ENCODE data around the gene PKP1.

The PKP1 gene

DNA sequence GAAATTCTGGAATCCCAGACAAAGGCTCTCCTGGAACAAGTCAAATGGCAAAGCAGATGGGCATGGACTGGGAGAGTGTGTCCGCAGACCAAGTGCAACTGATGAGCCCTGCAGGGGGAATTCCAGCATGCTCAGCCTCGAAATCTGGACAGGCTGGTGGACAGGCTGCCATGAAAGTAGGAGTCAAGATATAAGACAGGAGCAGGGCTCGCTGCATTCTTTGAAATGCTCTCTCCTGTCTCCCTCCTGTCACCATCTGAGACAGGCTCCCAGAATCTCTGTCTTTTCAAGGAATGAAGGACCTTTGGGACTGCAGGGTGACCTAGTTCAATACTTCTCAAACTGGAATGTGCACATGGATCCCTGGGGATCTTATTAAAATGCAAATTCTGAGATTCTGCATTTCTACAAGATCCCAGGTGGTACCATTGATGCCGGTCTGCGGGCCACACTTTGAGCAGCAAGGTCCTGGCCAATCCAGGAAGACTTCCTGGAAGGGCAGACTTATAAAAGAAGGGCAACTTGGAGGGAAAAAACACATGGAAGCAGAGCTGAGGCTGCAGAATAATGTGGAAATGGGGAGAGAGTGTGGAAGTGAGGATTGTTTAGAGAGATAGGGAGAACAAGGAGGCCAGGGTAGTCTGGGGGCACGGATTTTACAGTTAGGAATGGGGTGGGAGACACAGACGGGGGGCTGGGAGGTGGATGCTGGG lies 64.3 kb downstream of the PKP1 start:
- Histone ChIP-seq H3K27me3 (ENCODE audit: control insufficient read depth in 1 of 2, insufficient read depth in 2 of 2, low read length in 2 of 2) (peaks cover 7 to 9% of the 10 kb centered on the region in 2 donors), H3K36me3 (ENCODE audit: control insufficient read depth in 1 of 2, insufficient read depth in 2 of 2, low read length in 2 of 2) (no peaks in the 10 kb centered on the region), H3K4me1 (ENCODE audit: control insufficient read depth in 1 of 2, insufficient read depth in 2 of 2, low read length in 2 of 2) (no peaks in the 10 kb centered on the region), H3K27ac (ENCODE audit: low read depth, low read length) (no peak overlapping the region), H3K4me3 (ENCODE audit: low read depth in 1 of 2, low read length in 2 of 2) (no peak overlapping the region), H3K9ac (ENCODE audit: low read depth in 1 of 2, low read length in 2 of 2) (no peak overlapping the region), H3K9me3 (ENCODE audit: control insufficient read depth in 1 of 2, low read length in 2 of 2) (no peaks in the 10 kb centered on the region)

DNA sequence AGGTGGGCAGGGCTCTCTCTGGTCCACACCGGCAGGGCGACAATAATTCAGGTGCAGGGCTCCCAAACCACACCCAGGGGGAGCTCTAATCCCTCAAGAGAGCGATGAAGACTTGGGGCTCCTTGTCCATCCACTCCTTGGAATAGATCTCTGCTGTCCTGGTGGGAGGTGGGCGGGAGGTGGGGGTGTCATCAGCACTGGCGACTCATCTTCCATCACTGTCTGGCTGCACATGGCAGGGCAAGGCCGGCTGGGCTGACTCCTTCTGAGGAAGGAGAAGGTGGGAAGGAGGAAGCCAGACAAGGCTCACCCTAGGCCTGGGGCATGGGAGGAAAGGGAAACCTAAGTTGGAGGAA lies 64.9 kb downstream of the PKP1 start:
- no peak overlapping the region for H3K9ac ChIP-seq (ENCODE audit: low read depth in 1 of 2, low read length in 2 of 2)
- H3K9me3 ChIP-seq (ENCODE audit: control insufficient read depth in 1 of 2, low read length in 2 of 2), result no peaks in the 10 kb centered on the region
- peaks cover 4 to 11% of the 10 kb centered on the region in 2 donors for H3K27me3 ChIP-seq (ENCODE audit: control insufficient read depth in 1 of 2, insufficient read depth in 2 of 2, low read length in 2 of 2)
- no peak overlapping the region for H3K27ac ChIP-seq (ENCODE audit: low read depth, low read length)
- no peaks in the 10 kb centered on the region for H3K36me3 ChIP-seq (ENCODE audit: control insufficient read depth in 1 of 2, insufficient read depth in 2 of 2, low read length in 2 of 2)
- no peaks in the 10 kb centered on the region for H3K4me1 ChIP-seq (ENCODE audit: control insufficient read depth in 1 of 2, insufficient read depth in 2 of 2, low read length in 2 of 2)
- no peak overlapping the region for H3K4me3 ChIP-seq (ENCODE audit: low read depth in 1 of 2, low read length in 2 of 2)

DNA sequence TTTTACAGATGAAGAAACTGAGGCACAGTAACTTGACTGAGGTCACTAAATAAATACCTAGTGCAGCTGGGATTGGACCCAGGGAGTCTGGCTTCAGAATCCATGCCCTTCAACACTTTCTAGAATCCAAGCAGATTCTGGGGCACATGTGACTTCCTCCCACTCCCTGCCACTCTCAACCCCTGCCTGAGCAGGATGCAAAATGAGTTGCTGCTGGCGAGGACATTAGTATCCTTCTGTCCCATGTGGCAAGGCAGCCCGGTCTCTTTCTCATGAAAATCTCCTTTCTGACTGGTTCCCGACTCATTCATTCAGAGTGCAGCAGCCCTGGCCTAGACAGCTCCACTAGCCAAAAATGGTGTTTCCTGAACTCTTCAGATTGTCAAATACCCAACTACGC lies 65.8 kb downstream of the PKP1 start:
- Histone ChIP-seq H3K4me1 (ENCODE audit: control insufficient read depth in 1 of 2, insufficient read depth in 2 of 2, low read length in 2 of 2) (no peaks in the 10 kb centered on the region), H3K9ac (ENCODE audit: low read depth in 1 of 2, low read length in 2 of 2) (no peak overlapping the region)

DNA sequence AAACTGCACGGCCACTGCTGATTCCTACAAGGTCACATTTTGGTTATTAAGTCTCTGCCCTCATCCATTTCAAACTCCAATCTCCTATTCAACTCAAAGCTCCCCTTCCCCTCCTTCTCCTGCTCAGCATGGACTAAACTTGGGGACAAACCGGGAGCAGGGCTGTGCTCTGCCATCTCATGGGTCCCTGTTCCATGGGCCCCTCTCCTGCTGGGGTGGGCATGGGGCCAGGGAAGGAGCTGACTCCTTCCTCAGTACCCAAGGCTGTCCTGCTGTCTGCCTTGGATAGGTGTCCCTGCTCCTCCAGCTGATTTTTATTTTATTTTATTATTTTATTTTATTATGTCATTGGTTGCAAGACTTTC lies 67.0 kb downstream of the PKP1 start:
- Histone ChIP-seq H3K9ac (ENCODE audit: low read depth in 1 of 2, low read length in 2 of 2) (no peak overlapping the region), H3K36me3 (ENCODE audit: control insufficient read depth in 1 of 2, insufficient read depth in 2 of 2, low read length in 2 of 2) (no peaks in the 10 kb centered on the region), H3K9me3 (ENCODE audit: control insufficient read depth in 1 of 2, low read length in 2 of 2) (no peaks in the 10 kb centered on the region), H3K27me3 (ENCODE audit: control insufficient read depth in 1 of 2, insufficient read depth in 2 of 2, low read length in 2 of 2) (peaks cover 4 to 15% of the 10 kb centered on the region in 2 donors), H3K4me1 (ENCODE audit: control insufficient read depth in 1 of 2, insufficient read depth in 2 of 2, low read length in 2 of 2) (no peaks in the 10 kb centered on the region), H3K27ac (ENCODE audit: low read depth, low read length) (no peak overlapping the region), H3K4me3 (ENCODE audit: low read depth in 1 of 2, low read length in 2 of 2) (no peak overlapping the region)

More for the DNA sequence above, 65.8 kb downstream of the PKP1 start:
- Histone ChIP-seq H3K27me3 (ENCODE audit: control insufficient read depth in 1 of 2, insufficient read depth in 2 of 2, low read length in 2 of 2) (peaks cover 4 to 15% of the 10 kb centered on the region in 2 donors), H3K4me3 (ENCODE audit: low read depth in 1 of 2, low read length in 2 of 2) (no peak overlapping the region), H3K9me3 (ENCODE audit: control insufficient read depth in 1 of 2, low read length in 2 of 2) (no peaks in the 10 kb centered on the region), H3K27ac (ENCODE audit: low read depth, low read length) (no peak overlapping the region), H3K36me3 (ENCODE audit: control insufficient read depth in 1 of 2, insufficient read depth in 2 of 2, low read length in 2 of 2) (no peaks in the 10 kb centered on the region)

DNA sequence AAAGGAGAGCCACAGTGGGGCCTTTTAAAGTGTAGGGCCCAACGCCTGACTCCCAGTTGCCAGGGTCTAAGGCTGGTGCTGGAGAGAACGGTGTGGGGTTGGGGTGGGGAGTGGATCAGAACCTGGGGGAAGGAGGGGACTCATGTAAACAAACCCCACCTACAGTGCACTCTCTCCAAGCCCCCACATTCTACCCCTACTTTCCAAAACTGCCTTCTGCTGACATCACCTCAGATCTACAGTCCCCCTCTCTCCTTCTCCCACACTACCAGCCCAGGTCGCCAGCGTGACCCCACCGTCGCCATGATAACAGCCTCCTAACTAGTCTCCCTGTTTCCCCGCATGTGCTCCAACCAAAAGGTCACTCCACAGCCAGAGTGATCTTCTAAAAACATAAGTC lies 67.6 kb downstream of the PKP1 start:
- H3K4me3 ChIP-seq (ENCODE audit: low read depth in 1 of 2, low read length in 2 of 2), result no peak overlapping the region
- no peak overlapping the region for H3K9ac ChIP-seq (ENCODE audit: low read depth in 1 of 2, low read length in 2 of 2)
- no peak overlapping the region for H3K27ac ChIP-seq (ENCODE audit: low read depth, low read length)
- H3K36me3 ChIP-seq (ENCODE audit: control insufficient read depth in 1 of 2, insufficient read depth in 2 of 2, low read length in 2 of 2), result no peaks in the 10 kb centered on the region
- peaks cover 4 to 15% of the 10 kb centered on the region in 2 donors for H3K27me3 ChIP-seq (ENCODE audit: control insufficient read depth in 1 of 2, insufficient read depth in 2 of 2, low read length in 2 of 2)
- no peaks in the 10 kb centered on the region for H3K4me1 ChIP-seq (ENCODE audit: control insufficient read depth in 1 of 2, insufficient read depth in 2 of 2, low read length in 2 of 2)
- H3K9me3 ChIP-seq (ENCODE audit: control insufficient read depth in 1 of 2, low read length in 2 of 2), result no peaks in the 10 kb centered on the region

DNA sequence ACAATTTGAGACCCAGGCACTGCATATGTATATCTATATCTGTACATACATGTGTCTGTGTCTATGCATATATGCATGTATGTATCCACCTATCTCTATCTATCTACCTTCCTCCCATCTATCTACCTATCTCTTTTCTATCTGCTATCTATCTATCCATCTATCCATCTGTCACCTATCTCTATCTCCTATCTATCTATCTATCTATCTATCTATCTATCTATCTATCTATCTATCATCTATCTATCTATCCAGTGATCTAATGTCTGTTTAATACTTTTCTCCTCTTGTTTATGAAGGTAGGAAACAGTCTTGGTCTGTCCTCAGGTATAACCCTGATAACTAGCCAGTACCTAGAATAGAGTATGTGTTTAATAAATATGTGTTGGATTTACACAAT lies 68.3 kb downstream of the PKP1 start:
- Histone ChIP-seq H3K9ac (ENCODE audit: low read depth in 1 of 2, low read length in 2 of 2) (no peak overlapping the region), H3K4me1 (ENCODE audit: control insufficient read depth in 1 of 2, insufficient read depth in 2 of 2, low read length in 2 of 2) (no peaks in the 10 kb centered on the region)

DNA sequence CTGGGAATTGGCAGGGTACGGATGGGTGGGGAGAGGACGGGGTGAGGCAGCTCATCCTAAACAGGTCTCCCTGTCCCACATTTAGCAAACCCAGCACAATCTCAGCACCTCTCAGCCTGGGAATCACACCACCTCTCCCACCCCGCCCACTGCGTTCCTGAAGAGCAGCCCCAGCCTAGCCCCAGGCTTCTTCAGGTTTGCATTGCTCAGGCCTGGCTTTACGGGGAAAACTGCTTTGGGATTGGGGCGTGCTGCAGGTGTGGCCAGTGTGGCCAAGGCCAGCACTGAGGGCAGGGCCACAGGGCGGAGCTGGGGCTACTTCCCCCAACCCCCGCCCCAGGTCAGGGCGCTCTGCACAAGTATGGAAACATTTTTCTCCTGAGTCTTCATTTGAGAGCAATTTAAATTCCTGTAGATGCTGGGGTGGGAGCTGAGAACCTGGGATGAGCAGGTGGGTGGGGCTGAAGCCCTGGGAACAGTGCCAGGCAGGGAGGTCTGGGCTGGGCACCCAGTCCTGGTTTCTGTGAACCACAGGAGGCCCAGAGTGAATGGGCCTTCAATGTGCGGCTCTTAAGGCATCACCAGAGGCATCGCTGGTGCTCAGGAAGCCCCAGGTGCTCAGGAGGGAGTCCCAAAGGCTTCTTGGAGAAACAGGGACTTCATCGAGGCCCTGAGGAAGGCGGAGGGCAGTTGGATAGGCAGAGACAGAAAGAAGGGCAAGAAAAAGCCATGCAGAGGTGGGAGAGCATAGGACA lies 70.1 kb downstream of the PKP1 start:
- Histone ChIP-seq H3K27me3 (ENCODE audit: control insufficient read depth in 1 of 2, insufficient read depth in 2 of 2, low read length in 2 of 2) (peaks cover 4 to 8% of the 10 kb centered on the region in 2 donors), H3K27ac (ENCODE audit: low read depth, low read length) (no peak overlapping the region), H3K4me1 (ENCODE audit: control insufficient read depth in 1 of 2, insufficient read depth in 2 of 2, low read length in 2 of 2) (no peaks in the 10 kb centered on the region), H3K9ac (ENCODE audit: low read depth in 1 of 2, low read length in 2 of 2) (no peak overlapping the region), H3K36me3 (ENCODE audit: control insufficient read depth in 1 of 2, insufficient read depth in 2 of 2, low read length in 2 of 2) (no peaks in the 10 kb centered on the region), H3K9me3 (ENCODE audit: control insufficient read depth in 1 of 2, low read length in 2 of 2) (no peaks in the 10 kb centered on the region), H3K4me3 (ENCODE audit: low read depth in 1 of 2, low read length in 2 of 2) (no peak overlapping the region)

More for the DNA sequence above, 68.3 kb downstream of the PKP1 start:
- peaks cover 4 to 15% of the 10 kb centered on the region in 2 donors for H3K27me3 ChIP-seq (ENCODE audit: control insufficient read depth in 1 of 2, insufficient read depth in 2 of 2, low read length in 2 of 2)
- H3K36me3 ChIP-seq (ENCODE audit: control insufficient read depth in 1 of 2, insufficient read depth in 2 of 2, low read length in 2 of 2), result no peaks in the 10 kb centered on the region
- H3K27ac ChIP-seq (ENCODE audit: low read depth, low read length), result no peak overlapping the region
- no peak overlapping the region for H3K4me3 ChIP-seq (ENCODE audit: low read depth in 1 of 2, low read length in 2 of 2)
- H3K9me3 ChIP-seq (ENCODE audit: control insufficient read depth in 1 of 2, low read length in 2 of 2), result no peaks in the 10 kb centered on the region

DNA sequence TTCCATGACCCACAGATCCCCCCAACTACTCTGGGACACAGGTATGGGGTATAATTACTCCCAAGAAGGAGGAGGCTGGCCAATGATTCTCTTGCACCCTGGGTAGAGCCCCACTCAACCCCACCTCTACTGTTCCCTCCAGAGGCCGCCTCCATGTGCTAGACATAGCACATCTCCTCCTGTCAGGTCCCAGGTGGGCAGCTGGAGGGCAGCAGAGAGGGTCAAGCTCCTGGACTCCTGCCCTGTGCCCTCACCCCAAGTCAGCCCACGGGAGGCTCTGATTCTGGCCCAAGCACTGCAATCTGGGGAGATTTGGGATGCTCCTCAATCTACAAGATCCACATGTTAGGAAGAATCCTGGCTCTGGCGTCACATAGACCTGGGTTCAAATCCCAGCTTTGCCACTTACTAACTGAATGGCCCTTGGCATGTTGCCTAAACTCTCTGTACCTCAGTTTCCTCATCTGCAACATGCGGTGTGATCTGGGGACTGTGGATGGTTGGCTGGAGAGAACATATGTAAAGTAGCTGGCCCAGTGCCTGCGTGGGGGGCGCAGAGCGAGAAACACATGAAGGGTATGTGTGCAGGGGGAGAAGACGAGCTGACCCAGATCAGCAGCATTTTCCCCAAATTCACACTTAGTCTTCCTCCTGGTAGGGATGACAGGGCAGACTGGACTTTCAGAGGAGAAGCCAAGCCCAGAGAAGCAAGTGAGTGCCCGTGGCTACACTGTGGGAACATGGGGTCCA lies 71.0 kb downstream of the PKP1 start:
- Histone ChIP-seq H3K4me3 (ENCODE audit: low read depth in 1 of 2, low read length in 2 of 2) (no peak overlapping the region), H3K27me3 (ENCODE audit: control insufficient read depth in 1 of 2, insufficient read depth in 2 of 2, low read length in 2 of 2) (peaks cover 2 to 8% of the 10 kb centered on the region in 2 donors), H3K9ac (ENCODE audit: low read depth in 1 of 2, low read length in 2 of 2) (no peak overlapping the region), H3K27ac (ENCODE audit: low read depth, low read length) (no peak overlapping the region), H3K9me3 (ENCODE audit: control insufficient read depth in 1 of 2, low read length in 2 of 2) (no peaks in the 10 kb centered on the region), H3K36me3 (ENCODE audit: control insufficient read depth in 1 of 2, insufficient read depth in 2 of 2, low read length in 2 of 2) (no peaks in the 10 kb centered on the region), H3K4me1 (ENCODE audit: control insufficient read depth in 1 of 2, insufficient read depth in 2 of 2, low read length in 2 of 2) (no peaks in the 10 kb centered on the region)

DNA sequence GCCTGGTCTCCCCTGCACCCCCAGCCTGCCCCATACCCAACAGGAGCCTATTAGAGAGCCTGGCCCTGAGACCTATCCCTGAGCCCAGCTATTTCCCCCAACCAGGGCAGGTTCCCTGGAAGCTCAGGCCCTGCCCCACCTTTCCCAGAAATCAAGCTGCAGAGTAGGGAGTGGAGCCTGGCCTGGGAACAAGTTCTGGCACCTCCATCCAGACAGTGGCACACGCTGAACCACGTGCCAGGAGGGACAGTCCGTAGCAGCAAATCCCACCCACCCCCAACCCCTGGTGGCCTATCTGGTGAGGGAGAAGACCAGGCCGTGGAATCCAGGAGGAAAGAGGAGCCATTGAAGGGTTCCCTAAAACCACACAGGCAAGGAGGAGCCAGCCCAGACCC lies 71.6 kb downstream of the PKP1 start:
- H3K27ac ChIP-seq (ENCODE audit: low read depth, low read length), result no peak overlapping the region
- H3K27me3 ChIP-seq (ENCODE audit: control insufficient read depth in 1 of 2, insufficient read depth in 2 of 2, low read length in 2 of 2), result peaks cover 0 to 8% of the 10 kb centered on the region in 2 donors
- H3K4me3 ChIP-seq (ENCODE audit: low read depth in 1 of 2, low read length in 2 of 2), result no peak overlapping the region
- no peaks in the 10 kb centered on the region for H3K9me3 ChIP-seq (ENCODE audit: control insufficient read depth in 1 of 2, low read length in 2 of 2)
- H3K4me1 ChIP-seq (ENCODE audit: control insufficient read depth in 1 of 2, insufficient read depth in 2 of 2, low read length in 2 of 2), result no peaks in the 10 kb centered on the region
- no peak overlapping the region for H3K9ac ChIP-seq (ENCODE audit: low read depth in 1 of 2, low read length in 2 of 2)
- H3K36me3 ChIP-seq (ENCODE audit: control insufficient read depth in 1 of 2, insufficient read depth in 2 of 2, low read length in 2 of 2), result no peaks in the 10 kb centered on the region

DNA sequence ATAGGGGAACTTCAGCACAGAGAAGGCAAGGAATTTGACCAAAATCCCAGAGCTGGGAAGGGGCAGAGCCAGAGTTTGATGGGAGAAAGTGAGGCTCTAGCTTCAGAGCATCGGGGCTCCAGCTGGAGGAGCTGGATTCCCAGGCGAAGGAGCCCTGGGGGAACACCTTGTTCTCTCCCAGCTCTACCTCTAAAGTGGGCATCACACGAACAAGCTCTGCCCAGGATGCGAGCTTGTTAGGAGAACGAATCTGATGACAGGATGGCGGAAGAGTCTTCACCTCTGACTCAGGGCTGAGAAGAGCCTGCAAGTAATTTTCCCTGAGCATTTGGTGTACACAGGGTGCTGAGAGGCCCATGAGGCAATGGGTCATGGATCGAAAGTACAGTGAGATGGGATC lies 72.2 kb downstream of the PKP1 start:
- Histone ChIP-seq H3K27ac (ENCODE audit: low read depth, low read length) (no peak overlapping the region), H3K9ac (ENCODE audit: low read depth in 1 of 2, low read length in 2 of 2) (no peak overlapping the region), H3K4me1 (ENCODE audit: control insufficient read depth in 1 of 2, insufficient read depth in 2 of 2, low read length in 2 of 2) (no peaks in the 10 kb centered on the region), H3K27me3 (ENCODE audit: control insufficient read depth in 1 of 2, insufficient read depth in 2 of 2, low read length in 2 of 2) (peaks cover 0 to 8% of the 10 kb centered on the region in 2 donors), H3K9me3 (ENCODE audit: control insufficient read depth in 1 of 2, low read length in 2 of 2) (no peaks in the 10 kb centered on the region), H3K4me3 (ENCODE audit: low read depth in 1 of 2, low read length in 2 of 2) (no peak overlapping the region), H3K36me3 (ENCODE audit: control insufficient read depth in 1 of 2, insufficient read depth in 2 of 2, low read length in 2 of 2) (no peaks in the 10 kb centered on the region)

Measured in duodenal mucosa (tissue), 2 donors.